Measurements from ENCODE around the gene ARID3B.

The ARID3B gene

GRCh38 chr15:74564182-74564581, 23.2 kb downstream of the ARID3B start:
- no peaks in the 10 kb centered on the region for H3K27me3 ChIP-seq (replicated peaks; ENCODE audit: control insufficient read depth, insufficient read depth, low read length)
- no peak for DNase-seq (ENCODE audit: extremely low read depth, insufficient read length)
- no peak overlapping the region for H3K4me3 ChIP-seq (replicated peaks; ENCODE audit: low read depth, low read length)
- TF ChIP-seq CTCF (IDR thresholded peaks at IDR 0.05; ENCODE audit: insufficient read depth, low read length, poor library complexity, severe bottlenecking): no peak
- peaks cover 14% of the 10 kb centered on the region for H3K36me3 ChIP-seq (ENCODE audit: control insufficient read depth, insufficient read depth, low read length)

- peaks cover 18% of the 10 kb centered on the region for H3K36me3 ChIP-seq (ENCODE audit: control insufficient read depth, insufficient read depth, low read length)
- no peaks in the 10 kb centered on the region for H3K27me3 ChIP-seq (replicated peaks; ENCODE audit: control insufficient read depth, insufficient read depth, low read length)
- TF ChIP-seq CTCF (IDR thresholded peaks at IDR 0.05; ENCODE audit: insufficient read depth, low read length, poor library complexity, severe bottlenecking): no peak
- H3K4me3 ChIP-seq (replicated peaks; ENCODE audit: low read depth, low read length): no peak overlapping the region
- no peak for DNase-seq (ENCODE audit: extremely low read depth, insufficient read length)
Measured at GRCh38 chr15:74565381-74566085, 24.5 kb downstream of the ARID3B start.

- H3K4me3 ChIP-seq (replicated peaks; ENCODE audit: low read depth, low read length): no peak overlapping the region
- TF ChIP-seq CTCF (IDR thresholded peaks at IDR 0.05; ENCODE audit: insufficient read depth, low read length, poor library complexity, severe bottlenecking): no peak
- H3K36me3 ChIP-seq (ENCODE audit: control insufficient read depth, insufficient read depth, low read length): peaks cover 31% of the 10 kb centered on the region
- no peak for DNase-seq (ENCODE audit: extremely low read depth, insufficient read length)
- no peaks in the 10 kb centered on the region for H3K27me3 ChIP-seq (replicated peaks; ENCODE audit: control insufficient read depth, insufficient read depth, low read length)
Measured at GRCh38 chr15:74568594-74568993, 27.6 kb downstream of the ARID3B start.

GRCh38 chr15:74569731-74570070, 28.7 kb downstream of the ARID3B start:
- H3K36me3 ChIP-seq (ENCODE audit: control insufficient read depth, insufficient read depth, low read length): peaks cover 36% of the 10 kb centered on the region
- no peak for DNase-seq (ENCODE audit: extremely low read depth, insufficient read length)
- no peak overlapping the region for H3K4me3 ChIP-seq (replicated peaks; ENCODE audit: low read depth, low read length)
- H3K27me3 ChIP-seq (replicated peaks; ENCODE audit: control insufficient read depth, insufficient read depth, low read length): no peaks in the 10 kb centered on the region
- TF ChIP-seq CTCF (IDR thresholded peaks at IDR 0.05; ENCODE audit: insufficient read depth, low read length, poor library complexity, severe bottlenecking): no peak

- peaks cover 40% of the 10 kb centered on the region for H3K36me3 ChIP-seq (ENCODE audit: control insufficient read depth, insufficient read depth, low read length)
- no peak overlapping the region for H3K4me3 ChIP-seq (replicated peaks; ENCODE audit: low read depth, low read length)
- no peak for TF ChIP-seq CTCF (IDR thresholded peaks at IDR 0.05; ENCODE audit: insufficient read depth, low read length, poor library complexity, severe bottlenecking)
- no peak for DNase-seq (ENCODE audit: extremely low read depth, insufficient read length)
- H3K27me3 ChIP-seq (replicated peaks; ENCODE audit: control insufficient read depth, insufficient read depth, low read length): no peaks in the 10 kb centered on the region
Measured at GRCh38 chr15:74571191-74571590, 30.2 kb downstream of the ARID3B start.

GRCh38 chr15:74573987-74574386, 33.0 kb downstream of the ARID3B start:
- no peak for TF ChIP-seq CTCF (IDR thresholded peaks at IDR 0.05; ENCODE audit: insufficient read depth, low read length, poor library complexity, severe bottlenecking)
- Histone ChIP-seq H3K4me3 (replicated peaks; ENCODE audit: low read depth, low read length) (no peak overlapping the region), H3K27me3 (replicated peaks; ENCODE audit: control insufficient read depth, insufficient read depth, low read length) (no peaks in the 10 kb centered on the region), H3K36me3 (ENCODE audit: control insufficient read depth, insufficient read depth, low read length) (peaks cover 49% of the 10 kb centered on the region)
- no peak for DNase-seq (ENCODE audit: extremely low read depth, insufficient read length)
